Measurements from ENCODE around the gene VCAN. TPM values are rescaled to one million over a fixed set of nuclear protein-coding genes. Genes with fewer than 3 reads are reported as not detected.

Gene VCAN
- total RNA-seq, 1 experiment from 2014 or later, result 31.4 TPM

GRCh38 chr5:83484294-83484693 is 12.8 kb downstream of the VCAN start:
- CTCF ChIA-PET, result no interaction called here
- intact Hi-C loops (cut with micrococcal nuclease; ENCODE audit: unreplicated experiment), result no loop called here
- no peak for TF ChIP-seq CTCF (IDR thresholded peaks at IDR 0.05; ENCODE audit: unreplicated experiment)
- Mint-ChIP-seq H3K27ac (ENCODE audit: unreplicated experiment) (no peak overlapping the region), H3K4me1 (ENCODE audit: low read depth, unreplicated experiment) (no peaks in the 10 kb centered on the region), H3K9me3 (ENCODE audit: low read depth, unreplicated experiment) (peaks cover 5% of the 10 kb centered on the region), H3K4me3 (ENCODE audit: low read depth, unreplicated experiment) (no peak overlapping the region), H3K36me3 (ENCODE audit: insufficient read depth, unreplicated experiment) (peaks cover 11% of the 10 kb centered on the region), H3K27me3 (ENCODE audit: unreplicated experiment) (no peaks in the 10 kb centered on the region)
- DNase-seq, result no peak
- no TSS peak for BruUV-seq (replicated peaks)

GRCh38 chr5:83485842-83486241 is 14.3 kb downstream of the VCAN start:
- BruUV-seq (replicated peaks), result no TSS peak
- Mint-ChIP-seq H3K4me3 (ENCODE audit: low read depth, unreplicated experiment) (no peak overlapping the region), H3K36me3 (ENCODE audit: insufficient read depth, unreplicated experiment) (peaks cover 6% of the 10 kb centered on the region), H3K4me1 (ENCODE audit: low read depth, unreplicated experiment) (no peaks in the 10 kb centered on the region), H3K9me3 (ENCODE audit: low read depth, unreplicated experiment) (peaks cover 5% of the 10 kb centered on the region), H3K27ac (ENCODE audit: unreplicated experiment) (no peak overlapping the region), H3K27me3 (ENCODE audit: unreplicated experiment) (no peaks in the 10 kb centered on the region)
- intact Hi-C loops (cut with micrococcal nuclease; ENCODE audit: unreplicated experiment), result no loop called here
- DNase-seq, result no peak
- CTCF ChIA-PET, result no interaction called here
- TF ChIP-seq CTCF (IDR thresholded peaks at IDR 0.05; ENCODE audit: unreplicated experiment), result no peak

GRCh38 chr5:83487155-83487554 is 15.6 kb downstream of the VCAN start:
- DNase-seq, result no peak
- intact Hi-C loops (cut with micrococcal nuclease; ENCODE audit: unreplicated experiment), result no loop called here
- Mint-ChIP-seq H3K9me3 (ENCODE audit: low read depth, unreplicated experiment) (peaks cover 5% of the 10 kb centered on the region), H3K4me1 (ENCODE audit: low read depth, unreplicated experiment) (no peaks in the 10 kb centered on the region), H3K36me3 (ENCODE audit: insufficient read depth, unreplicated experiment) (peaks cover 6% of the 10 kb centered on the region), H3K4me3 (ENCODE audit: low read depth, unreplicated experiment) (no peak overlapping the region), H3K27ac (ENCODE audit: unreplicated experiment) (no peak overlapping the region), H3K27me3 (ENCODE audit: unreplicated experiment) (no peaks in the 10 kb centered on the region)
- no TSS peak for BruUV-seq (replicated peaks)
- CTCF ChIA-PET, result no interaction called here
- TF ChIP-seq CTCF (IDR thresholded peaks at IDR 0.05; ENCODE audit: unreplicated experiment), result no peak

- no peak for TF ChIP-seq CTCF (IDR thresholded peaks at IDR 0.05; ENCODE audit: unreplicated experiment)
- H3K27me3 Mint-ChIP-seq (ENCODE audit: unreplicated experiment), result no peaks in the 10 kb centered on the region
- BruUV-seq (replicated peaks), result no TSS peak
- no peak overlapping the region for H3K27ac Mint-ChIP-seq (ENCODE audit: unreplicated experiment)
- intact Hi-C loops (cut with micrococcal nuclease; ENCODE audit: unreplicated experiment), result no loop called here
- DNase-seq, result no peak
- H3K4me1 Mint-ChIP-seq (ENCODE audit: low read depth, unreplicated experiment), result peaks cover 2% of the 10 kb centered on the region
- H3K4me3 Mint-ChIP-seq (ENCODE audit: low read depth, unreplicated experiment), result no peak overlapping the region
- H3K9me3 Mint-ChIP-seq (ENCODE audit: low read depth, unreplicated experiment), result peaks cover 5% of the 10 kb centered on the region
- H3K36me3 Mint-ChIP-seq (ENCODE audit: insufficient read depth, unreplicated experiment), result peaks cover 6% of the 10 kb centered on the region
- CTCF ChIA-PET, result no interaction called here
Measured at GRCh38 chr5:83488271-83488670, 16.7 kb downstream of the VCAN start.

GRCh38 chr5:83488821-83489220 is 17.3 kb downstream of the VCAN start:
- H3K27ac Mint-ChIP-seq (ENCODE audit: unreplicated experiment), result no peak overlapping the region
- no peaks in the 10 kb centered on the region for H3K27me3 Mint-ChIP-seq (ENCODE audit: unreplicated experiment)
- no TSS peak for BruUV-seq (replicated peaks)
- TF ChIP-seq CTCF (IDR thresholded peaks at IDR 0.05; ENCODE audit: unreplicated experiment), result no peak
- DNase-seq, result no peak
- intact Hi-C loops (cut with micrococcal nuclease; ENCODE audit: unreplicated experiment), result no loop called here
- peaks cover 6% of the 10 kb centered on the region for H3K36me3 Mint-ChIP-seq (ENCODE audit: insufficient read depth, unreplicated experiment)
- CTCF ChIA-PET, result no interaction called here
- H3K4me1 Mint-ChIP-seq (ENCODE audit: low read depth, unreplicated experiment), result peaks cover 7% of the 10 kb centered on the region
- H3K9me3 Mint-ChIP-seq (ENCODE audit: low read depth, unreplicated experiment), result peaks cover 5% of the 10 kb centered on the region
- no peak overlapping the region for H3K4me3 Mint-ChIP-seq (ENCODE audit: low read depth, unreplicated experiment)
